Spleen (tissue), 11 donors: ENCODE measurements around the gene NDUFC1. TPM values are rescaled to one million over a fixed set of nuclear protein-coding genes. Genes with fewer than 3 reads are reported as not detected.
"Not testable (repeated sequence)": the region's sequence is repeated elsewhere in the genome, so short reads cannot be mapped to it uniquely, and the experiment has no call there.

Source experiments
- DNase-seq: peaks from one replicate; pipeline ENCODE4 v3.0.0-alpha.2; 2020
- H3K27ac ChIP-seq, 8 donors: fragments of 200-600 bp; sonication (generic) in 7 of 8; 1 replicate in 4 of 8; 2 replicates in 4 of 8; pipeline versions ENCODE4 v1.5.0 to v1.8.0; 2016 to 2021; ENCODE audit warnings: inconsistent platforms in 4 of 8, mild to moderate bottlenecking in 4 of 8, moderate library complexity in 1 of 8
- H3K27me3 ChIP-seq, 7 donors: fragments of 200-600 bp; sonication (generic) in 6 of 7; replicated peaks in 1 of 7; 1 replicate in 4 of 7; 2 replicates in 3 of 7; pipeline versions ENCODE4 v1.5.0 to v1.8.0; 2016 to 2021; ENCODE audit warnings: inconsistent platforms in 3 of 7, mild to moderate bottlenecking in 1 of 7
- H3K36me3 ChIP-seq, 6 donors: fragments of 200-600 bp; sonication (generic) in 5 of 6; 1 replicate in 4 of 6; 2 replicates in 2 of 6; pipeline versions ENCODE4 v1.5.0 to v1.8.0; 2016 to 2021; ENCODE audit warnings: inconsistent platforms in 2 of 6
- H3K4me1 ChIP-seq, 6 donors: fragments of 200-600 bp; sonication (generic) in 5 of 6; 1 replicate in 3 of 6; 2 replicates in 3 of 6; pipeline versions ENCODE4 v1.5.0 to v1.8.0; 2016 to 2021; ENCODE audit warnings: inconsistent platforms in 3 of 6
- H3K4me3 ChIP-seq, 8 donors: fragments of 200-600 bp; sonication (generic) in 7 of 8; 1 replicate in 4 of 8; 2 replicates in 4 of 8; pipeline versions ENCODE4 v1.5.0 to v1.8.0; 2016 to 2021; ENCODE audit warnings: inconsistent platforms in 4 of 8, mild to moderate bottlenecking in 4 of 8, moderate library complexity in 2 of 8
- H3K9me3 ChIP-seq, 8 donors: fragments of 200-600 bp; sonication (generic) in 7 of 8; 1 replicate in 4 of 8; 2 replicates in 4 of 8; pipeline versions ENCODE4 v1.5.0 to v1.8.0; 2016 to 2021; ENCODE audit warnings: inconsistent platforms in 4 of 8
- POLR2A ChIP-seq, 3 donors: fragments of 450-650 bp; IDR thresholded peaks; one replicate each; pipeline ENCODE4 v1.5.1; 2017; ENCODE audit warnings: antibody characterized with exemption in 3 of 3, mild to moderate bottlenecking in 1 of 3
- POLR2AphosphoS5 ChIP-seq, 3 donors: sonication (generic); formaldehyde crosslinking; IDR thresholded peaks; one replicate each; pipeline ENCODE4 v1.5.1; 2017; ENCODE audit warnings: antibody characterized with exemption in 3 of 3
- WGBS, 5 donors: extraction: QIAGEN DNeasy Blood & Tissue Kit in 3 of 5; methylation state at CpG; one replicate each; pipeline versions ENCODE4 v1.1.5 to v1.1.7; 2013 to 2018; 5-methylcytosine and 5-hydroxymethylcytosine counted together
- intact Hi-C: fragments of 100-400 bp; cut with DNase I; formaldehyde crosslinking; loops from one replicate; pipeline ENCODE4 v1.15.0; 2023; ENCODE audit warnings: low total_unique reads
- polyA plus RNA-seq, 3 donors: library from polyadenylated mRNA; stranded (reverse); fragments of 200-250 nt; gene quantifications; one replicate each; pipeline ENCODE4 v1.2.1, GENCODE V29; 2013
- total RNA-seq, 7 donors: library from RNA; depleted of rRNA in 3 of 7; stranded (reverse); fragments of >200 nt in 3 of 7; fragmentation: NEBNext Ultra II Directional in 4 of 7; extraction: Animal tissue kit (Norgen Biotek cat#: 25700) in 4 of 7; gene quantifications; one replicate each; pipeline versions ENCODE4 v1.1.0 to v1.2.1, GENCODE V29; 2016 to 2021
- TF ChIP-seq, protein P1 (sequence below), 11 experiments: fragments of 200-600 bp in 7 of 11; fragments of 450-650 bp in 4 of 11; sonication (generic) in 4 of 11; IDR thresholded peaks in 8 of 11; conservative IDR thresholded peaks in 3 of 11; 1 replicate in 7 of 11; 2 replicates in 4 of 11; pipeline versions ENCODE4 v1.4.0 to v1.8.0; 2016 to 2021; ENCODE audit warnings: antibody characterized with exemption in 11 of 11, inconsistent platforms in 4 of 11, mild to moderate bottlenecking in 1 of 11
- donor health status: healthy with polysubstance abuse.
- donor health status: DM: no; HTN: no; CAD: no; lungs with moderate emphysema.
- donor health status: DM: no; HTN: no; CAD: no.
- donor health status: Bipolar disorder and iron deficiency.
- donor health status: healthy.
- donor health status: DM: no; HTN: no; CAD: no.
- donor health status: DM: yes; HTN: yes; CAD: no.

NDUFC1 gene
- total and polyA plus RNA-seq, 10 donors: 27.8 to 92.8 (median 46.3) TPM

DNA sequence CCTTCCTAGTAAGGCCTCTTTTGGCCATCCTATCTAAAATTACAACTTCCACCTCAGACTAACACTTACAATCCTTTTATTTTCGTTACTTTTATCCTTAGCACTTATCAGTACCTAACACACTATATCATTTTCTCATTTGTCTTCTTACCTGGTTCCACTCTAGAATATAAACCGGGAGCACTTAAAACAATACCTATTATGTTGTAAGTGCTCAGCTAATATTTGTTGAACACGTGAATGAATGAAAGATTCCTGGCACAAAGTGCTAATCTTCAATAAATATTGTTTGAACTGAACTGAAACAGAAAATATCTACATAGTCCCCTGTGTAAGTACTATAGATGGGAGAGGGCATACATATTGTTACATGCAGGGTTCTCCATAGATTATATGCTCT, 36.6 kb downstream of the NDUFC1 start:
- Histone ChIP-seq H3K27me3 (no peaks in the 10 kb centered on the region), H3K4me3 (no peak overlapping the region), H3K4me1 (peaks cover 9 to 19% (median 16%) of the 10 kb centered on the region in 6 donors), H3K36me3 (no peaks in the 10 kb centered on the region), H3K27ac (no peak overlapping the region), H3K9me3 (no peaks in the 10 kb centered on the region)
- WGBS, 5 donors: 60 to 65% (median 65%) methylated on average over 3 of the region's 3 CpGs
- intact Hi-C loops: no loop called here
- DNase-seq: no peak
- TF ChIP-seq, protein P1, sequence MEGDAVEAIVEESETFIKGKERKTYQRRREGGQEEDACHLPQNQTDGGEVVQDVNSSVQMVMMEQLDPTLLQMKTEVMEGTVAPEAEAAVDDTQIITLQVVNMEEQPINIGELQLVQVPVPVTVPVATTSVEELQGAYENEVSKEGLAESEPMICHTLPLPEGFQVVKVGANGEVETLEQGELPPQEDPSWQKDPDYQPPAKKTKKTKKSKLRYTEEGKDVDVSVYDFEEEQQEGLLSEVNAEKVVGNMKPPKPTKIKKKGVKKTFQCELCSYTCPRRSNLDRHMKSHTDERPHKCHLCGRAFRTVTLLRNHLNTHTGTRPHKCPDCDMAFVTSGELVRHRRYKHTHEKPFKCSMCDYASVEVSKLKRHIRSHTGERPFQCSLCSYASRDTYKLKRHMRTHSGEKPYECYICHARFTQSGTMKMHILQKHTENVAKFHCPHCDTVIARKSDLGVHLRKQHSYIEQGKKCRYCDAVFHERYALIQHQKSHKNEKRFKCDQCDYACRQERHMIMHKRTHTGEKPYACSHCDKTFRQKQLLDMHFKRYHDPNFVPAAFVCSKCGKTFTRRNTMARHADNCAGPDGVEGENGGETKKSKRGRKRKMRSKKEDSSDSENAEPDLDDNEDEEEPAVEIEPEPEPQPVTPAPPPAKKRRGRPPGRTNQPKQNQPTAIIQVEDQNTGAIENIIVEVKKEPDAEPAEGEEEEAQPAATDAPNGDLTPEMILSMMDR (IDR thresholded peaks at IDR 0.05 in 8 of 11, conservative IDR thresholded peaks at IDR 0.05 in 3 of 11): no peak
- TF ChIP-seq POLR2AphosphoS5 (IDR thresholded peaks at IDR 0.05) (no peak), POLR2A (IDR thresholded peaks at IDR 0.05) (no peak)

DNA sequence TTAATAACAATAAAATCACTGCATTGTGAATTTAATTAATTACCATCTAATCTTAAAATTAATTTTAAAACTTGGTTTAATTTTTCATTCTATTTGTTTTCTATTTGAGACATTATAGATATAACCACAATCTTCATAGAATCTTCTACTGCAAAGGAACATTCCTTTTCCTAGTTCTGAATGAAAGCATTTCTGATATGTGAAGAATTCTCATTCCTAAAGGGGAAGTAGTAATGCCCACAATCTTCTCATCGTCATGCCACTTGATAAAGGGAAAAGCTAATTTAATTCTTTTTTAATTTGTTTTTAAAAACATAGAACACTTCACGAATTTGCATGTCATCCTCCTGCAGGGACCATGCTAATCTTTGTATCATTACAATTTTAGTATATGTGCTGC, 45.9 kb downstream of the NDUFC1 start:
- Histone ChIP-seq H3K4me3 (no peak overlapping the region), H3K36me3 (no peaks in the 10 kb centered on the region), H3K27ac (no peak overlapping the region), H3K4me1 (no peaks in the 10 kb centered on the region), H3K27me3 (no peaks in the 10 kb centered on the region), H3K9me3 (no peaks in the 10 kb centered on the region)
- intact Hi-C loops: no loop called here
- 42 to 62% (median 46%) methylated on average over 2 of the region's 2 CpGs for WGBS, 5 donors
- TF ChIP-seq POLR2AphosphoS5 (IDR thresholded peaks at IDR 0.05): no peak
- TF ChIP-seq, protein P1 (IDR thresholded peaks at IDR 0.05 in 8 of 11, conservative IDR thresholded peaks at IDR 0.05 in 3 of 11): no peak
- no peak for TF ChIP-seq POLR2A (IDR thresholded peaks at IDR 0.05)
- no peak for DNase-seq

DNA sequence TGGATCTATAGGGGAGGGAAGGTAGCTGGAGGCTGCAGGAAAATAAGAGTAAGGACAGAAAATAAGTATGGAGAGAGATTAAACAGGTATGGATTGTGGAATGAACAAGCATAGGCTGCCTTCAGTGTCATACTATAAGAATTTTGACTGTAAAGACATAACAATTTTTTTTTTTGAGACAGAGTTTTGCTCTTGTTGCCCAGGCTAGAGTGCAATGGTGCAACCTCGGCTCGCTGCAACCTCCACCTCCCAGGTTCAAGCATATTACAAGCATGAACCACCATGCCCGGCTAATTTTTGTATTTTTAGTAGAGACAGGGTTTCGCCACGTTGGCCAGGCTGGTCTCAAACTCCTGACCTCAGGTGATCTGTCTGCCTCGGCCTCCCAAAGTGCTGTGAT, 46.7 kb downstream of the NDUFC1 start:
- H3K36me3 ChIP-seq, H3K4me1 ChIP-seq, H3K27me3 ChIP-seq, DNase-seq, H3K27ac ChIP-seq, intact Hi-C loops, H3K9me3 ChIP-seq, H3K4me3 ChIP-seq: not testable (repeated sequence)
- WGBS, 5 donors: 90 to 94% (median 94%) methylated on average over 6 of the region's 6 CpGs

DNA sequence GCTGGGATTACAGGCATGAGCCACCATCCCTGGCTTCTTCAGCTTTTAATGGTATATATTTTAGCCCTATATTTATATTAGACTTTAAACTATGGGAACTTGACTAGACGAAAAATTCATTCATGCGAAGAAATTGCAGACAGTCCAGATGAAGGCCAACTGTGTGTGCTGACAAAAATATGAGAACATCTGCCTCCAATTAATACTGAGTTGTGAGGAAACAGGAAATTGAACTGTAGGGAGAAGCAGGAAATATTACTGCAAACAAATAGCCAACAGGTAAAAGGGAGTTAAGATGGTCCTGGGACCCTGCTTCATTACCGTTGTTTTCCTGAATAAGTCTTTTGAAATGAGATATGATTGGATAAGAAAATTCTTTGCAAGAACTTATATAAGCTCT, 48.6 kb downstream of the NDUFC1 start:
- Histone ChIP-seq H3K36me3 (no peaks in the 10 kb centered on the region), H3K4me3 (no peak overlapping the region), H3K4me1 (no peaks in the 10 kb centered on the region), H3K27ac (no peak overlapping the region), H3K9me3 (no peaks in the 10 kb centered on the region), H3K27me3 (no peaks in the 10 kb centered on the region)
- no peak for DNase-seq
- whole genome bisulfite sequencing, 5 donors: 74 to 88% (median 84%) methylated on average over 3 of the region's 3 CpGs
- intact Hi-C loops: no loop called here
- TF ChIP-seq, protein P1 (IDR thresholded peaks at IDR 0.05 in 8 of 11, conservative IDR thresholded peaks at IDR 0.05 in 3 of 11): no peak
- TF ChIP-seq POLR2AphosphoS5 (IDR thresholded peaks at IDR 0.05) (no peak), POLR2A (IDR thresholded peaks at IDR 0.05) (no peak)

DNA sequence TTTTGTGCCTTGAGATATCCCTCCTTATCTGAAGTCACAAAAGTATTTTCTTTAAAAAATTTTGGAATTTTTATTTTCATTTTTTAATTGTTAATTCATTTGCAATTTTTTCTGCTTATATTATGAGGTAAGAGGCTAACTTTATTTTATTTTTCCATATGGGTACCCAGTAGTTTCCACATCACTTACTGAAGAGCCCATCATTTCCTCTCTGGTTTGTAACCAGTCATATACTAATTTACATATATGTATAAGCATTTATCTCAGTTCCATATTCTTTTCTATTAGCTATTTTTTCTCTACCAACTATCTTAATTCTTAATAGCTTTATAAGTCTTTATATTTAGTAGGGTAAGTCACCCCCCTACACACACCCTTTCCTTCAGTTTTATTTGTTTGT, 49.2 kb downstream of the NDUFC1 start:
- DNase-seq: no peak
- Histone ChIP-seq H3K4me3 (no peak overlapping the region), H3K9me3 (no peaks in the 10 kb centered on the region), H3K27ac (no peak overlapping the region), H3K36me3 (no peaks in the 10 kb centered on the region), H3K27me3 (no peaks in the 10 kb centered on the region), H3K4me1 (no peaks in the 10 kb centered on the region)
- intact Hi-C loops: no loop called here
- TF ChIP-seq, protein P1 (IDR thresholded peaks at IDR 0.05 in 8 of 11, conservative IDR thresholded peaks at IDR 0.05 in 3 of 11): no peak
- TF ChIP-seq POLR2A (IDR thresholded peaks at IDR 0.05) (no peak), POLR2AphosphoS5 (IDR thresholded peaks at IDR 0.05) (no peak)
